PC-3 (cell line): ENCODE measurements around the gene HOXC11.

ENCODE experiments used
- EZH2 ChIP-seq: fragments of 300-600 bp; sonication (generic); IDR thresholded peaks from one replicate; pipeline ENCODE4 v1.6.1; 2017; ENCODE audit warnings: antibody characterized with exemption, mild to moderate bottlenecking, low read length; ENCODE audit not compliant: unreplicated experiment
- TF ChIP-seq, protein P1 (sequence below): fragments of 300-600 bp; sonication (generic); conservative IDR thresholded peaks from 2 replicates; pipeline ENCODE4 v1.5.1; 2017; ENCODE audit warnings: antibody characterized with exemption, low read depth, mild to moderate bottlenecking, low read length

DNA sequence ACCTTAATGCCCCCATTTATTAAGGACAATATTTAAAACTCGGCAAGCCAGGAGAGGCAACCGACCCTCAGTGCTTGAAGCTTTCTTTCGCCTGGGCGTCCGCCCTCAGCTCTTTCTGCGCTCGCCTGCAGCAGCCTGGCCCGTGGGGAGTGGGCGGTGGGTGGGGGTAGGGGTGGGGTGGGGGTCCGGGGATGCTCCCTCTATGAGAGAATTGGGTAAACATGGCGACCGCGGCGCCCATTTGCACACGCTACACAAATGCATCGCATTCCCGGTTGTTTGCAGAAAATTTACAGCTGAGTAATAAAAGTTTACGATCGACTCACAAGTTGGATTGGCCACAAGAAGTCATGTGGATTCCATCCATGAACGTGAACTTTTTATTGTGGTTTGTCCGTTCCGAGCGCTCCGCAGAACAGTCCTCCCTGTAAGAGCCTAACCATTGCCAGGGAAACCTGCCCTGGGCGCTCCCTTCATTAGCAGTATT is 43.6 kb downstream of the HOXC11 start:
- TF ChIP-seq, protein P1, sequence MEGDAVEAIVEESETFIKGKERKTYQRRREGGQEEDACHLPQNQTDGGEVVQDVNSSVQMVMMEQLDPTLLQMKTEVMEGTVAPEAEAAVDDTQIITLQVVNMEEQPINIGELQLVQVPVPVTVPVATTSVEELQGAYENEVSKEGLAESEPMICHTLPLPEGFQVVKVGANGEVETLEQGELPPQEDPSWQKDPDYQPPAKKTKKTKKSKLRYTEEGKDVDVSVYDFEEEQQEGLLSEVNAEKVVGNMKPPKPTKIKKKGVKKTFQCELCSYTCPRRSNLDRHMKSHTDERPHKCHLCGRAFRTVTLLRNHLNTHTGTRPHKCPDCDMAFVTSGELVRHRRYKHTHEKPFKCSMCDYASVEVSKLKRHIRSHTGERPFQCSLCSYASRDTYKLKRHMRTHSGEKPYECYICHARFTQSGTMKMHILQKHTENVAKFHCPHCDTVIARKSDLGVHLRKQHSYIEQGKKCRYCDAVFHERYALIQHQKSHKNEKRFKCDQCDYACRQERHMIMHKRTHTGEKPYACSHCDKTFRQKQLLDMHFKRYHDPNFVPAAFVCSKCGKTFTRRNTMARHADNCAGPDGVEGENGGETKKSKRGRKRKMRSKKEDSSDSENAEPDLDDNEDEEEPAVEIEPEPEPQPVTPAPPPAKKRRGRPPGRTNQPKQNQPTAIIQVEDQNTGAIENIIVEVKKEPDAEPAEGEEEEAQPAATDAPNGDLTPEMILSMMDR: no peak
- no peak for TF ChIP-seq EZH2
